HCT116 (cell line): Measurements from ENCODE around the gene CKS1B. TPM values are rescaled to one million over a fixed set of nuclear protein-coding genes. Genes with fewer than 3 reads are reported as not detected.

Experiments used
- ATAC-seq: fragments of 200-7000 bp; cut with Tn5 transposase; 2 replicates; pipeline ENCODE4 v1.9.1; 2020; ENCODE audit warnings: mild to moderate bottlenecking, moderate library complexity
- BruUV-seq: library from RNA; stranded (reverse); fragments of 400-500 nt; replicated peaks from 2 replicates; lab custom pipeline; 2021; lab: Mats Ljungman, UMichigan
- CTCF ChIA-PET: fragments of 300-600 bp; sonication (Branson Sonifier 250); formaldehyde crosslinking; loops from one replicate; lab custom pipeline; 2021; ENCODE audit warnings: antibody characterized with exemption; lab: Charles Lee
- POLR2A ChIA-PET: fragments of 300-600, 350-600 bp; sonication (Branson Sonifier 250); formaldehyde crosslinking; loops from one replicate; lab custom pipeline; 2021; ENCODE audit warnings: antibody characterized with exemption; lab: Charles Lee
- RAD21 ChIA-PET, 2 experiments: fragments of 300-600 bp; sonication (Branson Sonifier 250); formaldehyde crosslinking; loops; one replicate each; lab custom pipeline; 2023; ENCODE audit warnings: low total read pairs in 2 of 2; ENCODE audit not compliant: uncharacterized antibody in 2 of 2, unreplicated experiment in 2 of 2, low non-redundant PET in 1 of 2; lab: Charles Lee
- DNase-seq: peaks from one replicate; pipeline ENCODE4 v3.0.0-alpha.2; 2010; ENCODE audit warnings: low read depth, low spot score
- H2AFZ ChIP-seq: fragments of 200-600 bp; shearing (Covaris generic), sonication (generic); 2 replicates; pipeline ENCODE4 v1.6.1; 2017; ENCODE audit warnings: low read depth, mixed run types, mixed read lengths, antibody characterized with exemption, low read length; ENCODE audit not compliant: poor library complexity, severe bottlenecking
- H3K27ac ChIP-seq: 2 replicates; pipeline ENCODE4 v1.5.1; 2012; ENCODE audit warnings: low read depth, low read length
- H3K27me3 ChIP-seq: fragments of 200-600 bp; sonication (generic); 2 replicates; pipeline ENCODE4 v1.6.1; 2016; ENCODE audit warnings: mixed run types, low read length, mixed read lengths; ENCODE audit not compliant: insufficient read depth
- H3K36me3 ChIP-seq, 2 experiments: fragments of 200-500 bp in 1 of 2; fragments of 200-600 bp in 1 of 2; sonication (Bioruptor generic) in 1 of 2; sonication (generic) in 1 of 2; 2 replicates each; pipeline versions ENCODE4 v1.5.1 to v1.6.1; 2014 to 2016; ENCODE audit warnings: low read length in 2 of 2, inconsistent platforms in 1 of 2, mixed read lengths in 1 of 2, mixed run types in 1 of 2; ENCODE audit not compliant: insufficient read depth in 2 of 2, control insufficient read depth in 1 of 2
- H3K4me1 ChIP-seq, 2 experiments: fragments of 200-600 bp in 1 of 2; sonication (generic) in 1 of 2; 2 replicates each; pipeline versions ENCODE4 v1.5.1 to v1.6.1; 2012 to 2017; ENCODE audit warnings: low read length in 2 of 2, inconsistent platforms in 1 of 2, mild to moderate bottlenecking in 1 of 2, mixed read lengths in 1 of 2, mixed run types in 1 of 2, moderate library complexity in 1 of 2; ENCODE audit not compliant: insufficient read depth in 2 of 2, control insufficient read depth in 1 of 2
- H3K4me2 ChIP-seq: fragments of 200-600 bp; sonication (generic); 2 replicates; pipeline ENCODE4 v1.6.1; 2017; ENCODE audit warnings: mixed run types, low read length, mixed read lengths
- H3K4me3 ChIP-seq, 2 experiments: fragments of 200-600 bp in 1 of 2; sonication (generic) in 1 of 2; replicated peaks in 1 of 2; 2 replicates each; pipeline ENCODE4 v1.5.1; 2011 to 2016; ENCODE audit warnings: low read length in 2 of 2, control low read depth in 1 of 2, low read depth in 1 of 2, mild to moderate bottlenecking in 1 of 2, mixed read lengths in 1 of 2, mixed run types in 1 of 2
- H3K79me2 ChIP-seq: fragments of 200-600 bp; sonication (generic); 2 replicates; pipeline ENCODE4 v1.6.1; 2017; ENCODE audit warnings: mild to moderate bottlenecking, mixed run types, low read length, moderate library complexity, mixed read lengths; ENCODE audit not compliant: insufficient read depth
- H3K9ac ChIP-seq: fragments of 200-600 bp; sonication (generic); 2 replicates; pipeline ENCODE4 v1.6.1; 2016; ENCODE audit warnings: low read length, mixed read lengths
- H3K9me2 ChIP-seq: fragments of 200-600 bp; sonication (generic), shearing (Covaris generic); 2 replicates; pipeline ENCODE4 v1.6.1; 2017; ENCODE audit warnings: mixed run types, mild to moderate bottlenecking, moderate library complexity; ENCODE audit not compliant: insufficient read depth
- H3K9me3 ChIP-seq, 2 experiments: fragments of 200-500 bp in 1 of 2; fragments of 200-600 bp in 1 of 2; sonication (Bioruptor generic) in 1 of 2; sonication (generic) in 1 of 2; 2 replicates each; pipeline ENCODE4 v1.6.1; 2014 to 2017; ENCODE audit warnings: low read length in 2 of 2, mixed read lengths in 2 of 2, inconsistent platforms in 1 of 2, low read depth in 1 of 2, mild to moderate bottlenecking in 1 of 2, mixed run types in 1 of 2, moderate library complexity in 1 of 2; ENCODE audit not compliant: control insufficient read depth in 1 of 2, insufficient read depth in 1 of 2
- H4K20me1 ChIP-seq: fragments of 200-600 bp; sonication (generic), shearing (Covaris generic); 2 replicates; pipeline ENCODE4 v1.6.1; 2017; ENCODE audit warnings: mixed run types, mild to moderate bottlenecking, moderate library complexity; ENCODE audit not compliant: insufficient read depth
- CEBPB ChIP-seq: IDR thresholded peaks from 2 replicates; pipeline ENCODE4 v1.6.1; 2012; ENCODE audit warnings: low read depth
- EGR1 ChIP-seq: IDR thresholded peaks from 2 replicates; pipeline ENCODE4 v1.6.1; 2012; ENCODE audit warnings: low read depth
- POLR2A ChIP-seq: IDR thresholded peaks from 2 replicates; pipeline ENCODE4 v1.7.0; 2011; ENCODE audit warnings: borderline replicate concordance; ENCODE audit not compliant: insufficient read depth, insufficient read length; ENCODE audit errors: extremely low read depth
- YY1 ChIP-seq: IDR thresholded peaks from 2 replicates; pipeline ENCODE4 v1.6.1; 2011; ENCODE audit warnings: low read length, low read depth, moderate library complexity, mild to moderate bottlenecking; ENCODE audit not compliant: insufficient replicate concordance; ENCODE audit errors: extremely low read depth
- ZBTB33 ChIP-seq: IDR thresholded peaks from 2 replicates; pipeline ENCODE4 v1.6.1; 2011; ENCODE audit warnings: mild to moderate bottlenecking, low read length, moderate library complexity; ENCODE audit not compliant: insufficient replicate concordance; ENCODE audit errors: extremely low read depth
- ZNF274 ChIP-seq: fragments of 200-500 bp; sonication (Bioruptor generic); IDR thresholded peaks from 2 replicates; pipeline ENCODE4 v1.6.1; 2014; ENCODE audit warnings: mild to moderate bottlenecking, low read depth, low read length, inconsistent platforms
- intact Hi-C: fragments of 100-400 bp; cut with micrococcal nuclease; formaldehyde crosslinking; loops from 2 replicates; pipeline ENCODE4 v1.10.0; 2022
- total RNA-seq: library from RNA; stranded (reverse); gene quantifications from one replicate; pipeline ENCODE4 v1.2.1, GENCODE V29; 2021; ENCODE audit not compliant: unreplicated experiment

The CKS1B gene
- total RNA-seq, 1 experiment from 2014 or later: 229 TPM

GRCh38 chr1:154987326-154987725, 12.8 kb downstream of the CKS1B start:
- H3K4me2 ChIP-seq: no peak overlapping the region
- no peak overlapping the region for H3K9ac ChIP-seq
- intact Hi-C loops: no loop called here
- ChIA-PET RAD21 (no interaction called here), CTCF (interaction anchor here (1.7 kb wide), 1 partner anchor 12 kb away, joined by 9 read pairs; no protein-coding TSS in a partner anchor), POLR2A (interaction anchor here (0.6 to 1.8 kb wide), 4 partner anchors 9 to 15 kb away, joined by 3 to 6 read pairs (median 4); partner anchors contain the start of gene CKS1B)
- no peak overlapping the region for H2AFZ ChIP-seq
- no peak overlapping the region for H3K27ac ChIP-seq
- H3K79me2 ChIP-seq: peaks cover 65% of the 10 kb centered on the region
- H3K27me3 ChIP-seq: no peaks in the 10 kb centered on the region
- ATAC-seq: no peak
- H3K9me3 ChIP-seq: no peaks in the 10 kb centered on the region
- H3K36me3 ChIP-seq: peaks cover 12 to 25% of the 10 kb centered on the region in 2 experiments; a peak in 3 of 4 replicates
- no peak overlapping the region for H3K4me3 ChIP-seq
- DNase-seq: no peak
- H3K4me1 ChIP-seq: peaks cover 8 to 16% of the 10 kb centered on the region in 2 experiments; a peak in 3 of 4 replicates
- H4K20me1 ChIP-seq: no peaks in the 10 kb centered on the region
- H3K9me2 ChIP-seq: no peaks in the 10 kb centered on the region
- TF ChIP-seq EGR1 (no peak), CEBPB (no peak), POLR2A (no peak), YY1 (no peak), ZNF274 (no peak), ZBTB33 (no peak)
- BruUV-seq: no TSS peak
